Keratinocyte (primary cell): ENCODE results near the gene PRIMA1. TPM values are rescaled to one million over a fixed set of nuclear protein-coding genes. Genes with fewer than 3 reads are reported as not detected.

ENCODE experiments used
- DNase-seq: peaks from one replicate; pipeline ENCODE4 v3.0.0-alpha.2; 2011; ENCODE audit warnings: low read depth, missing footprints, low spot score
- FAIRE-seq: peaks from 2 replicates; lab custom pipeline; 2011; peaks lifted over from hg19 to GRCh38; lab: Jason Lieb, UNC
- H2AFZ ChIP-seq: 2 replicates; pipeline ENCODE4 v1.6.0; 2012; ENCODE audit warnings: low read length, control low read depth, inconsistent platforms; ENCODE audit not compliant: control insufficient read depth
- H3K27ac ChIP-seq: 2 replicates; pipeline ENCODE4 v1.5.1; 2011; ENCODE audit warnings: low read length; ENCODE audit not compliant: control insufficient read depth, insufficient read depth
- H3K27me3 ChIP-seq: 3 replicates; pipeline ENCODE4 v1.6.0; 2011; ENCODE audit warnings: low read length; ENCODE audit not compliant: control insufficient read depth, insufficient read depth; ENCODE audit errors: extremely low read depth
- H3K36me3 ChIP-seq, 2 experiments: 2 replicates in 1 of 2; 3 replicates in 1 of 2; pipeline ENCODE4 v1.5.1; 2011; ENCODE audit warnings: low read length in 2 of 2, mild to moderate bottlenecking in 1 of 2; ENCODE audit not compliant: control insufficient read depth in 2 of 2, insufficient read depth in 2 of 2; ENCODE audit errors: extremely low read depth in 1 of 2
- H3K4me1 ChIP-seq: 3 replicates; pipeline ENCODE4 v1.5.1; 2011; ENCODE audit warnings: low read length; ENCODE audit not compliant: control insufficient read depth, insufficient read depth; ENCODE audit errors: extremely low read depth
- H3K4me2 ChIP-seq: 3 replicates; pipeline ENCODE4 v1.6.0; 2011; ENCODE audit warnings: low read depth, low read length; ENCODE audit not compliant: control insufficient read depth, insufficient read depth; ENCODE audit errors: extremely low read depth
- H3K4me3 ChIP-seq, 3 experiments: fragments of 200-600 bp in 1 of 3; sonication (generic) in 1 of 3; 2 replicates in 2 of 3; 3 replicates in 1 of 3; pipeline ENCODE4 v1.5.1; 2011 to 2016; ENCODE audit warnings: low read length in 3 of 3, mild to moderate bottlenecking in 3 of 3, control low read depth in 2 of 3, inconsistent platforms in 1 of 3, low read depth in 1 of 3, mixed read lengths in 1 of 3, mixed run types in 1 of 3, moderate library complexity in 1 of 3; ENCODE audit not compliant: control insufficient read depth in 2 of 3, insufficient read depth in 2 of 3; ENCODE audit errors: extremely low read depth in 1 of 3
- H3K79me2 ChIP-seq: 2 replicates; pipeline ENCODE4 v1.6.0; 2012; ENCODE audit warnings: low read length; ENCODE audit not compliant: control insufficient read depth, insufficient read depth
- H3K9ac ChIP-seq: 3 replicates; pipeline ENCODE4 v1.6.0; 2011; ENCODE audit warnings: low read length; ENCODE audit not compliant: control insufficient read depth, insufficient read depth; ENCODE audit errors: extremely low read depth
- H3K9me1 ChIP-seq: 3 replicates; pipeline ENCODE4 v1.6.0; 2011; ENCODE audit warnings: low read length; ENCODE audit not compliant: control insufficient read depth, insufficient read depth; ENCODE audit errors: extremely low read depth
- H3K9me3 ChIP-seq: 2 replicates; pipeline ENCODE4 v1.5.1; 2012; ENCODE audit warnings: low read depth, low read length; ENCODE audit not compliant: control insufficient read depth
- H4K20me1 ChIP-seq: 3 replicates; pipeline ENCODE4 v1.6.0; 2011; ENCODE audit warnings: low read length; ENCODE audit not compliant: control insufficient read depth, insufficient read depth; ENCODE audit errors: extremely low read depth
- EZH2 ChIP-seq: IDR thresholded peaks from one replicate; pipeline ENCODE4 v1.6.1; 2012; ENCODE audit warnings: inconsistent platforms, mild to moderate bottlenecking, low read length, moderate library complexity
- dilution Hi-C: fragments of 300-500 bp; cut with MboI; formaldehyde crosslinking; loops from one replicate; pipeline ENCODE4 v1.7.0; 2020; ENCODE audit warnings: low sequenced_read_pairs; ENCODE audit not compliant: extremely low pct_ligation_motif_present
- polyA plus RNA-seq, 5 experiments: library from polyadenylated mRNA; depleted of rRNA in 3 of 5; stranded (reverse) in 3 of 5; stranded (forward) in 1 of 5; unstranded in 1 of 5; fragments of >200 nt; gene quantifications; 1 replicate in 1 of 5; 2 replicates in 3 of 5; 3 replicates in 1 of 5; pipeline versions ENCODE4 v1.2.1 to v1.2.3, GENCODE V29; 2011 to 2012; ENCODE audit warnings: missing spikeins in 2 of 5, low read depth in 1 of 5, low replicate concordance in 1 of 5
- TF ChIP-seq, protein P1 (sequence below), 3 experiments: IDR thresholded peaks in 1 of 3; conservative IDR thresholded peaks in 1 of 3; optimal IDR thresholded peaks in 1 of 3; 2 replicates in 2 of 3; 3 replicates in 1 of 3; pipeline versions ENCODE3 to v1.5.1; 2011; ENCODE audit warnings: low read length in 3 of 3, mild to moderate bottlenecking in 3 of 3, moderate library complexity in 2 of 3, control low read depth in 1 of 3, inconsistent platforms in 1 of 3; ENCODE audit not compliant: insufficient read depth in 2 of 3; ENCODE audit errors: extremely low read depth in 1 of 3

Gene PRIMA1
- polyA plus RNA-seq, 1 donor (not counting 4 experiments of a cell fraction or from before 2014, with no cell fraction given) = not detected

- Histone ChIP-seq H3K4me2 (no peak overlapping the region), H3K27ac (no peak overlapping the region), H3K9ac (no peak overlapping the region), H3K4me3 (no peak overlapping the region), H3K4me1 (no peaks in the 10 kb centered on the region), H3K27me3 (no peaks in the 10 kb centered on the region), H4K20me1 (no peaks in the 10 kb centered on the region), H2AFZ (no peak overlapping the region), H3K36me3 (no peaks in the 10 kb centered on the region), H3K9me1 (no peaks in the 10 kb centered on the region), H3K9me3 (no peaks in the 10 kb centered on the region), H3K79me2 (no peaks in the 10 kb centered on the region)
- dilution Hi-C loops = no loop called here
- FAIRE-seq (no peak), DNase-seq (no peak)
- TF ChIP-seq EZH2 = no peak
- TF ChIP-seq, protein P1, sequence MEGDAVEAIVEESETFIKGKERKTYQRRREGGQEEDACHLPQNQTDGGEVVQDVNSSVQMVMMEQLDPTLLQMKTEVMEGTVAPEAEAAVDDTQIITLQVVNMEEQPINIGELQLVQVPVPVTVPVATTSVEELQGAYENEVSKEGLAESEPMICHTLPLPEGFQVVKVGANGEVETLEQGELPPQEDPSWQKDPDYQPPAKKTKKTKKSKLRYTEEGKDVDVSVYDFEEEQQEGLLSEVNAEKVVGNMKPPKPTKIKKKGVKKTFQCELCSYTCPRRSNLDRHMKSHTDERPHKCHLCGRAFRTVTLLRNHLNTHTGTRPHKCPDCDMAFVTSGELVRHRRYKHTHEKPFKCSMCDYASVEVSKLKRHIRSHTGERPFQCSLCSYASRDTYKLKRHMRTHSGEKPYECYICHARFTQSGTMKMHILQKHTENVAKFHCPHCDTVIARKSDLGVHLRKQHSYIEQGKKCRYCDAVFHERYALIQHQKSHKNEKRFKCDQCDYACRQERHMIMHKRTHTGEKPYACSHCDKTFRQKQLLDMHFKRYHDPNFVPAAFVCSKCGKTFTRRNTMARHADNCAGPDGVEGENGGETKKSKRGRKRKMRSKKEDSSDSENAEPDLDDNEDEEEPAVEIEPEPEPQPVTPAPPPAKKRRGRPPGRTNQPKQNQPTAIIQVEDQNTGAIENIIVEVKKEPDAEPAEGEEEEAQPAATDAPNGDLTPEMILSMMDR (optimal IDR thresholded peaks at IDR 0.05 in 1 of 3, IDR thresholded peaks at IDR 0.05 in 1 of 3, conservative IDR thresholded peaks at IDR 0.05 in 1 of 3; ENCODE audit: extremely low read depth in 1 of 3, insufficient read depth in 2 of 3, low read length in 3 of 3) = no peak
Observed at GRCh38 chr14:93705513-93706156, 82.7 kb downstream of the PRIMA1 start.

GRCh38 chr14:93703941-93704340 is 84.3 kb downstream of the PRIMA1 start:
- Histone ChIP-seq H3K4me3 (no peak overlapping the region), H3K9ac (no peak overlapping the region), H2AFZ (no peak overlapping the region), H3K27me3 (no peaks in the 10 kb centered on the region), H3K4me2 (no peak overlapping the region), H4K20me1 (no peaks in the 10 kb centered on the region), H3K36me3 (no peaks in the 10 kb centered on the region), H3K27ac (no peak overlapping the region), H3K79me2 (no peaks in the 10 kb centered on the region), H3K4me1 (no peaks in the 10 kb centered on the region), H3K9me3 (no peaks in the 10 kb centered on the region), H3K9me1 (no peaks in the 10 kb centered on the region)
- FAIRE-seq (no peak), DNase-seq (no peak)
- TF ChIP-seq EZH2 = no peak
- TF ChIP-seq, protein P1 (optimal IDR thresholded peaks at IDR 0.05 in 1 of 3, IDR thresholded peaks at IDR 0.05 in 1 of 3, conservative IDR thresholded peaks at IDR 0.05 in 1 of 3; ENCODE audit: extremely low read depth in 1 of 3, insufficient read depth in 2 of 3, low read length in 3 of 3) = no peak
- dilution Hi-C loops = no loop called here
